Upper lobe of left lung (tissue), 4 donors: ENCODE results near the gene PNPLA5.

Source experiments
- CTCF ChIP-seq, 6 experiments: fragments of 450-650 bp in 4 of 6; fragments of 200-600 bp in 2 of 6; sonication (generic) in 2 of 6; IDR thresholded peaks; one replicate each; pipeline ENCODE4 v1.5.1; 2016 to 2019; ENCODE audit warnings: antibody characterized with exemption in 6 of 6
- POLR2AphosphoS5 ChIP-seq, 2 donors: sonication (generic); formaldehyde crosslinking; IDR thresholded peaks; one replicate each; pipeline ENCODE4 v1.5.1; 2017; ENCODE audit warnings: antibody characterized with exemption in 2 of 2

GRCh38 chr22:43843783-43844530 is 47.9 kb downstream of the PNPLA5 start:
- no peak for TF ChIP-seq CTCF (IDR thresholded peaks at IDR 0.05)
- TF ChIP-seq POLR2AphosphoS5 (IDR thresholded peaks at IDR 0.05), result no peak
